NCI-H2227 treated with DMSO at 0.1 percent for 48 hours (cell line): ENCODE measurements around the gene DNAJC22.
"Not testable (repeated sequence)": the region's sequence is repeated elsewhere in the genome, so short reads cannot be mapped to it uniquely, and the experiment has no call there.

Source experiments
- DNase-seq: peaks from one replicate; lab custom pipeline; 2025; lab: John Stamatoyannopoulos, UW

The DNAJC22 gene

GRCh38 chr12:49375406-49375805 is 28.7 kb downstream of the DNAJC22 start:
- no peak for DNase-seq

- no peak for DNase-seq
Observed at GRCh38 chr12:49377386-49377785, 30.7 kb downstream of the DNAJC22 start.

- DNase-seq: not testable (repeated sequence)
Observed at GRCh38 chr12:49380184-49380583, 33.5 kb downstream of the DNAJC22 start.

GRCh38 chr12:49388682-49389386 is 42.1 kb downstream of the DNAJC22 start:
- no peak for DNase-seq

- DNase-seq: no peak
Observed at GRCh38 chr12:49389387-49389703, 42.7 kb downstream of the DNAJC22 start.

- no peak for DNase-seq
Observed at GRCh38 chr12:49397000-49397399, 50.3 kb downstream of the DNAJC22 start.

- DNase-seq: no peak
Observed at GRCh38 chr12:49400304-49400703, 53.6 kb downstream of the DNAJC22 start.
